ENCODE results near the gene DYRK1A. TPM values are rescaled to one million over a fixed set of nuclear protein-coding genes. Genes with fewer than 3 reads are reported as not detected.

DYRK1A gene
- total RNA-seq, 4 donors from 2014 or later: 71.5 to 116 (median 90.9) TPM

GRCh38 chr21:37478794-37479193 lies 112.2 kb downstream of the DYRK1A start:
- H3K9me3 ChIP-seq: no peaks in the 10 kb centered on the region
- intact Hi-C loops (cut with DNase I; ENCODE audit: low total_unique reads): no loop called here
- 25 to 32% methylated on average over 1 of the region's 1 CpG for WGBS, 2 donors (ENCODE audit: low coverage in 1 of 2)
- H3K27me3 ChIP-seq: no peaks in the 10 kb centered on the region
- H3K36me3 ChIP-seq: peaks cover 0 to 17% (median 7%) of the 10 kb centered on the region in 4 donors
- no peak overlapping the region for H3K4me3 ChIP-seq
- no peak for DNase-seq
- in situ Hi-C loops (cut with MboI; ENCODE audit: low pct_ligation_motif_present in 1 of 4, low pct_unique_long_range_greater_than_20kb in 1 of 4, low sequenced_read_pairs in 3 of 4): loop anchor here in 1 of 4 donors (25.0 kb wide), 1 partner anchor 216 kb away; the partner anchor contains the start of gene VPS26C
- no peak overlapping the region for H3K27ac ChIP-seq
- peaks cover 11 to 26% (median 14%) of the 10 kb centered on the region in 4 donors for H3K4me1 ChIP-seq
- TF ChIP-seq CTCF (IDR thresholded peaks at IDR 0.05) (no peak), POLR2A (IDR thresholded peaks at IDR 0.05) (no peak), POLR2AphosphoS5 (IDR thresholded peaks at IDR 0.05) (no peak), EP300 (IDR thresholded peaks at IDR 0.05; ENCODE audit: low read depth) (no peak)

GRCh38 chr21:37483776-37484175 lies 117.2 kb downstream of the DYRK1A start:
- H3K4me1 ChIP-seq: peaks cover 0 to 4% (median 1%) of the 10 kb centered on the region in 4 donors
- WGBS, 2 donors (ENCODE audit: low coverage in 1 of 2): 92% methylated on average over 7 of the region's 7 CpGs; no CpG with 5 or more reads in 1 of the 2 donors
- H3K27me3 ChIP-seq: no peaks in the 10 kb centered on the region
- in situ Hi-C loops (cut with MboI; ENCODE audit: low pct_ligation_motif_present in 1 of 4, low pct_unique_long_range_greater_than_20kb in 1 of 4, low sequenced_read_pairs in 3 of 4) (loop anchor here in 1 of 4 donors (25.0 kb wide), 1 partner anchor 221 kb away; the partner anchor contains the start of gene VPS26C), intact Hi-C loops (cut with DNase I; ENCODE audit: low total_unique reads) (no loop called here)
- no peak for DNase-seq
- H3K4me3 ChIP-seq: no peak overlapping the region
- TF ChIP-seq POLR2AphosphoS5 (IDR thresholded peaks at IDR 0.05): no peak
- no peak for TF ChIP-seq EP300 (IDR thresholded peaks at IDR 0.05; ENCODE audit: low read depth)
- TF ChIP-seq POLR2A (IDR thresholded peaks at IDR 0.05): no peak
- no peak for TF ChIP-seq CTCF (IDR thresholded peaks at IDR 0.05)
- no peaks in the 10 kb centered on the region for H3K9me3 ChIP-seq
- peaks cover 0 to 21% (median 7%) of the 10 kb centered on the region in 4 donors for H3K36me3 ChIP-seq
- H3K27ac ChIP-seq: no peak overlapping the region

GRCh38 chr21:37484535-37485474 lies 118.2 kb downstream of the DYRK1A start:
- TF ChIP-seq CTCF (IDR thresholded peaks at IDR 0.05): no peak
- no peak for TF ChIP-seq POLR2AphosphoS5 (IDR thresholded peaks at IDR 0.05)
- no peak for TF ChIP-seq EP300 (IDR thresholded peaks at IDR 0.05; ENCODE audit: low read depth)
- no peak for TF ChIP-seq POLR2A (IDR thresholded peaks at IDR 0.05)
- no peaks in the 10 kb centered on the region for H3K9me3 ChIP-seq
- in situ Hi-C loops (cut with MboI; ENCODE audit: low pct_ligation_motif_present in 1 of 4, low pct_unique_long_range_greater_than_20kb in 1 of 4, low sequenced_read_pairs in 3 of 4) (loop anchor here in 1 of 4 donors (25.0 kb wide), 1 partner anchor 223 kb away; the partner anchor contains the start of gene VPS26C), intact Hi-C loops (cut with DNase I; ENCODE audit: low total_unique reads) (no loop called here)
- H3K4me3 ChIP-seq: no peak overlapping the region
- H3K36me3 ChIP-seq: peaks cover 0 to 21% (median 7%) of the 10 kb centered on the region in 4 donors
- WGBS, 2 donors (ENCODE audit: low coverage in 1 of 2): 98 to 100% methylated on average over 1 to 7 of the region's 7 CpGs
- H3K27me3 ChIP-seq: no peaks in the 10 kb centered on the region
- no peak overlapping the region for H3K27ac ChIP-seq
- DNase-seq: no peak
- no peaks in the 10 kb centered on the region for H3K4me1 ChIP-seq

- Histone ChIP-seq H3K9me3 (no peaks in the 10 kb centered on the region), H3K36me3 (peaks cover 0 to 24% (median 5%) of the 10 kb centered on the region in 4 donors), H3K27ac (no peak overlapping the region), H3K4me3 (no peak overlapping the region), H3K27me3 (no peaks in the 10 kb centered on the region), H3K4me1 (no peaks in the 10 kb centered on the region)
- in situ Hi-C loops (cut with MboI; ENCODE audit: low pct_ligation_motif_present in 1 of 4, low pct_unique_long_range_greater_than_20kb in 1 of 4, low sequenced_read_pairs in 3 of 4) (loop anchor here in 1 of 4 donors (25.0 kb wide), 1 partner anchor 227 kb away; the partner anchor contains the start of gene VPS26C), intact Hi-C loops (cut with DNase I; ENCODE audit: low total_unique reads) (no loop called here)
- TF ChIP-seq POLR2AphosphoS5 (IDR thresholded peaks at IDR 0.05): no peak
- no peak for TF ChIP-seq POLR2A (IDR thresholded peaks at IDR 0.05)
- no peak for TF ChIP-seq CTCF (IDR thresholded peaks at IDR 0.05)
- no peak for TF ChIP-seq EP300 (IDR thresholded peaks at IDR 0.05; ENCODE audit: low read depth)
- DNase-seq: no peak
- 84 to 89% methylated on average over 1 of the region's 1 CpG for WGBS, 2 donors (ENCODE audit: low coverage in 1 of 2)
Observed at GRCh38 chr21:37489553-37489952, 123.0 kb downstream of the DYRK1A start.

All from transverse colon (tissue), 4 donors.